Measurements from ENCODE around the gene CDRT15.
A peak's percentile ranks its signal among the peaks of the same experiment; 100 is the strongest.
"Not testable (repeated sequence)": the region's sequence is repeated elsewhere in the genome, so short reads cannot be mapped to it uniquely, and the experiment has no call there.

CDRT15 gene

DNA sequence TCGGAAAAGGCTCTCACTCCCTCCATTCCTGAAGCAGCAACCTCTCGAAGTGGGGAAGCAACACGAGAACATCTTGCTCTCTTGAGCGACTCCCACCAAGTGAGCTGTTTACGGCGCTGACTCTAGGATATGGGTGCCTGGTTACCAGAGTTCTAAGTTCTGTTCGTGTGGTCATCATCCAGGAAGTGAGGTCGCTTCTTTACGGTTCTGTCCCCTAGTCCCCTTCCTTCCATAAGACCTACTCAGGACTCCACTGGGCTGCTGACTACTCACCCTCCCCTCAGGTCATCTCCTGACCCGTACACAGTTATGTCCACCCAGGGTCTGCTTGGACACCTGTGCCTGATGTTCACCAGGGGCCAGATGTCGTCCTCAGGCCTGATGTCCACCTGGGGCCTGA lies at the start of gene CDRT15:
TSS of gene CDRT15 (minus strand) at position 101 of the 400 bp plus-strand sequence. CDS start at position 72, 29 bp downstream.
- not testable (repeated sequence) for DNase-seq

DNA sequence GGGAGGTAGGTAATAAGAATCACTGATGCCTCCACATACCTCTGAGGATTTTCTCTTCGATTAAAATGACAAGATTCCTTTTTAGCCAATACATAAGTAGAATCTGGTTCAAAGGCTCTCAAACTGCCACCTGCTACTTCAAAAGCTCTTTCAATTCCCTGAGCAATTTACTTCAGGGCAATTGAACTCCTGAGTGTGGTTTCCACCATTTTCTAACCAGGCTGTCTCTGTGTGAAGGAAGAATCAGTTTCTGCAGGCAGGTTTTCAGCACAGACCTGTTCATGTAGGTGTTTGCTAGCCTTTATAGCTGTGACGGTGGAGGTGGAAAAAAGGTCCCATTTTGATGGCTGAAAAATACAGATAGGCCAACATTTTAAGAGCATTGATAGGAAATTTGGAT lies 46.1 kb upstream of the CDRT15 start:
- DNase-seq: no peak

DNA sequence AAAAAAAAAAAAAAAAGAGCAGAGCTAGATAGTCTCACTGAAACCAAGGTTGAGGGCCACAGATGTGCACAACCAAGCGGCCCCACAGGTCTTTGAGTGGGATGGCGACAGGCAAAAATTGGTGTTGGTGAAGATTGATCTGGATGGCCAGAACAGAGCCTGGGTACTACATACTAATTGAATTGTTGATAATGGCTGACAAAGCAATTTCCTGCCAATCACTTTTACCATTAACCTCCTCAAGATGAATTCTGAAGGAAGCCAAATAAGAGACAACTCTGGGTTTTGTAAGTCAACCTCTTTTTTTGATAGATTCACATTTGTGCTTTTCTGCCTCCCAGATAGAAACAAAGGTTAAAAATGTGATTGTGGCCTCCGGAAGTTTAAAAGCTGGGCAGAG lies 44.9 kb upstream of the CDRT15 start:
- DNase-seq: no peak

DNA sequence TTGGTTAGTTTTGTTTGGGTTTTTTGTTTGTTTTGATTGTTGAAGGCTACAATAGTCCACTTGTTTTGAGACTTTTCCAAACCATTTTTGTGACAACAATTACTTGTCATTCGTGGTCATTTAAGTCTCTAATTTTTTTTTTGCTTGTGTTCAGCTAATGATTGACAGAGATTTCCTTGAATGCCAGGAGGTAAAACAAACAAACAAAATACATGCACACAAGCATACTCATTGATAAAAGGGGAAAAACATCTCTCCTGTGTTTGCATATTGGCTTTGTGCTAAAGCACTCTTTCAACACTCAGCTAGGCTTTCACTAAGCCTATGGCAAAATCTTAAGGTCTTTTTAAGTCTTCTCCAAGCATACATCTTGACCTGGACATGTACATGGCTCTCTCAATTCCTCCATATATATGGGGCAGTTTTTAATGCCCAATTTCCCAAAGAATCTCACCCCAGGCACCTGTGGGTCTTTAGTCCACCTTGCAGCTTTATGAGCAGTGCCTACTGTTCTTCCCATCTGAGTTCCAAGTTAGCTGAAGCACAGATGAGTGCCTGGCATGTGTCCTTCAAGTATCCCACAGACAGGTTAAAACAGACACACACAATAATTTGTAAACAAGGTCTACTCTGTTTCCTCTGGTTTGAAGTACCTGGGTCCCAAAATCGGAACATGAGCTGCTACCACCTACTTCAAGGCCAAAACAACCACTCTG lies 40.0 kb upstream of the CDRT15 start:
- no peak for DNase-seq

DNA sequence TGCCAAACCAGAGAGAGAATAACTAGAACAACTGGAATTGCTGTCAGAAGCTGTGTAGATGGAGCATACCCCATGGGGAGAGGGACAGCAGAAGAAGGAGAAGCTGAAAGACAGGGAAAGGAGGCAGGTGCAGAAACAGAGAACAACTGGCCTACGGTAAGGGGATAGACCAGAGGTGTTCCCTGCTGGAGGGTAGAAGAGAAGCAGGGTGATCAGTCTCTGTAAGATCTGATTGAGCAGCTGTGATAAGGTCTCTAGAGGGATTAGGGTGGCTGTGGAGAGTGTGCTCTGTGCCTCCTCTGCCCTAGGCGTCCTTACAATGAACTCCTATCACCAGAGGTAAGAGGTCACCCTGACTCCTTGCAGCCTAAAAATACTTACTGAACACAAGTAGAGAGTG lies 33.8 kb upstream of the CDRT15 start:
- no peak for DNase-seq

DNA sequence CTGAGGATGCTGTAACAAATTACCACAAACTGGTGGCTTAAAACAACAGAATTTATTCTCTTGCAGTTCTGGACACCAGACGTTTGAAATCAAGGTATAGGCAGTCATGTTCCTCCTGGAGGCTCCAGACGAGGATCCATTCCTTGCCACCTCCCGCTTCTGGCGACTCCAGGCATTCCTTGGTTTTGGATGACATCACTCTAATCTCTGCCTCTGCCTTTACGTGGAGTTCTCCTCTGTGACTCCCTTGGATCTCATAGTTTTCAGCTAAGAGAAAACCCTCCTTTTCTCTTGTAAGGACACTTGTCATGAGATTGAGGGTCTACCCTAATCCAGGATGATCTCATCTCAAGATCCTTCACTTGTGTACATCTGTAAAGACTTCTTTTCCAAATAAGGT lies 32.8 kb upstream of the CDRT15 start:
- DNase-seq: no peak

DNA sequence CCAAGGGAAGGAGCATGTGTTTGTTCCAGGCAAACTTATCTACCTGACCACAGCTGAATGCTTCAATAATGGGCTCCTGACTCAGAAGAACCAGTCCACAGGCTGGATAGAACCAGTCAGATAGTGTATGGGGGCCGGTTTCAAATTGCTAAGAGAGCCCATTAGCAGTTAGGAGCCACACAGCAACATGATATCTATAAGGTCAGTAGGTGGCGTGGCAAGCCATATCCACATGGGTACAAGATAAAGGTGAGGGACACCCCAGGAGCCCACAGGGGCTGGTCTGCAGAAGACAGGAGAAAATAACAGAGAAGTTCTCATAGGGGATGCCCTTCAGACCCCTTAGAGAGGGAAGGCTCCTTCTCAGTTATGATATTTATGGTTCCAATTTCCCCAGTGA lies 31.6 kb upstream of the CDRT15 start:
- DNase-seq: no peak

DNA sequence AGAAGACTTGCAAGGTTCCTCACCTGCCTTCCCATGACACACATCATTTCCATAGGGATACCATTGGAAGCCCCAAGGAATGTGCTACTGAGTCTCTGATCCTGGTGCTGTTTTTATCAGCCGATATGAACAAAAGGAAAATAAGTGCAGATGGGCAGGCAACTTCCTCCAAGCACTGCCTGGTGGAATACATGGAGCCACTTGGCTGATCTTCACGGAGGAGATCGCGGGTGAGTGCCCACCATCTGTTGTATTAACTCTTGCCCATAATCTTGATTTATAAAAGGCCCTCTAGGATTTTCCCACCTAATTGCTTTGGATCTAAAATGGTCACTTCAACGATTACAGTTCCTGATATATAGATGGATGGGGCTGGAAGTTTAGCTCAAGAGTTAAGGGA lies 24.7 kb upstream of the CDRT15 start:
- DNase-seq: no peak

DNA sequence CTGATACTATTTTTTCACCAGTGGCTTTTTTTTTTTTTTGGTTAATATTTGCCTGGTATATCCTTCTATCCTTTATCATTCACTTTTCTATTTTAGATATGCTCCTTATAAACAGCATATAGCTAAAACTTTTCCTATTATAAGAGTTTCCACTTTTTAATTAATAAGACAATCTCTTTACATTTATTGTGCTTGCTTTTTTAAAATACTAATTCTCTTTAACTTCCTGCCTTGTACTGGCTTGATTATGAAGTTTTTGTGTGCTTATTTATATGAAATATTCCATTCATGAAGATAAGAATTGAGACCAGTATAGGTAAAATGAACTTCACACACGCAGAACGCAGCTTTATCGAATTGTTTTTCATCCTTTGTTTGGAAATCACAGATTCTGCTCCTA lies 9.0 kb upstream of the CDRT15 start:
- no peak for DNase-seq

DNA sequence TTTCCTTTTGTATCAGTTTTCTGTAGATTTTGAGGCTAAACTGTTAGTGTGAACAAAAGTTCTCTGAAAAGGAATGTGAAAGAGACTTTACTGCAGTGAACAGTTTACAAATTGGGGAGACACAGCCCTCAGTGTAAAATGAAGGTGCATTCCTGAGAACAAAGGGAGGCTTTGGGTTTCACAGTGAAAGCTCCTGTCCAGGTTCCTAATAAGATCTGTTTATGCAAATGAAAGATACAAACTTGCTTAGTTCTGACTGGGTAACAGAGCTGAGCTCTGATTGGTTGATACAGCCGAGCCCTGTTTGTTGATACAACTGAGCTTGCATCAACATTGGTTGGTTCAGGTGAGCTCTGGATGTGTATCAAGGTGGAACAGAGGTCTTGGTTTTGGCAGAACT lies 8.3 kb upstream of the CDRT15 start:
- no peak for DNase-seq

DNA sequence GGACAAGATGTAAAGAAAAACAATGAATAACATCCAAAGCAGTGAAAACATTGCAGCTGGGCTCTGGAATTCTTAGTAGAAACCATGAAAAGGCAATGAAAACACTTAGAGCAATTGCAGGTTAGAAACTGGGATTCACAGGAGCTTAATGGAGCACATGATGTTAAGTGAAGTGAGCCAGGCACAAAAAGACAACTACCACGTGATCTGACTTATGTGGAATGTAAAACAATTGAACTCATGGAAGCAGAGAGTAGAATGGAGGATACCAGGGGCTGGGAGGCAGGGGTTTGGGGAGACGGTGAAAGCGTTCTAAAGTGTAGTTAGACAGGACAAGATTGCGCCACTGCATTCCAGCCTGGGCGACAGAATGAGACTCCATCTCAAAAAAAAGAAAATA lies 2.6 kb upstream of the CDRT15 start:
- not testable (repeated sequence) for DNase-seq

DNA sequence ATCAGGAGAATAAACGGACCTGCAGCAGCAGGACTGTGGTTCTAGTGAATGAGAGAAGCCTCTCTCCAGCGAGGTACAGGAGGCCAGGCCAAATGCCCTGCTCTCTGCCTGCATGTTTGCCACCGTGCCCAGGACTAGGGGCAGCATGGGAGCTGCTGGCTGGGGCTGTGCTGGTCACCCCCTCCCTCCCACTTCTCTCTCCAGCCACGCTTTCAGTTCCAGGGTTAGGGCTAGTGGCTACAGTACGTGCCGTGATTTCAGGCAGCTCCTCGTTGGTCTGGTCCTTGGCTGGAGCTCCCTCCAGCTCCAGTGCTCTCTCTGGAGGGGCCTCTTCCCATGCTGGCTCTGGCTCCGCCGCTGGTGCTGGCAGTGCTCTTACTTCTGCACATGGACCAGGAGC lies 630 bp downstream of the CDRT15 start:
- DNase-seq: not testable (repeated sequence)

DNA sequence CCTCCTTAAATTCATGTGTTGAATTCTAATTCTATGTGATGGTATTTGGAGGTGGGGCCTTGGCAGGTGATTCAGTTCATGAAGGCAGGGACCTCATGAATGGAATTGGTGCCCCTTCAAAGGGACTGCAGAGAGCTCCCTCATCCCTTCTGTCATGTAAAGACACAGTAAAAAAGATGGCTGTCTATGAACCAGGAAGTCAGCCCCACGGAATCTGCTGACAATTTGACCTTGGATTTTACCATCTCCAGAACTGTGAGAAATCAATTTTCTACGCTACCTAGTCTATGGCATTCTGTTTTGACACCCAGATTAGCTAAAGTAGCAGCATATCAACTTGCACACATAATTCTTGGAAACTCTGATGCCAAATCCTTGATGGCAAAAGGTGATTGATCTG lies 1.6 kb downstream of the CDRT15 start:
- not testable (repeated sequence) for DNase-seq

DNA sequence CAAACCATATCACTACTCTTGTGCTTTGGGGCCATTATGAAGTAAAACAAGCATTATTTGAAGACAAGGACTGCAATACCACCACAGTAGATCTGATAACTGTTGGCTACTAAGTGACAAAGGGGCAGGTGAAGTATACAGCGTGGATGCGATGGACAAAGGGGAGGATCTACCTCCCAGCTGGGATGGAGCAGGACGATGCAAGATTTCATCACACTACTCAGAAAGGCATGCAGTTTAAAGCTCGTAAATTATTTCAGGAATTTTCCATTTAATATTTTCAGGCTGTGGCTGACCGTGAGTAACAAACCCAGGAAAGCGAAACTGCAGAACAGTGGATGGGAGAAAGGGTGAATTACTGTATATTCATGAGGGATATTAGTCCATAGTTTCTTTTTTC lies 5.5 kb downstream of the CDRT15 start:
- not testable (repeated sequence) for DNase-seq

DNA sequence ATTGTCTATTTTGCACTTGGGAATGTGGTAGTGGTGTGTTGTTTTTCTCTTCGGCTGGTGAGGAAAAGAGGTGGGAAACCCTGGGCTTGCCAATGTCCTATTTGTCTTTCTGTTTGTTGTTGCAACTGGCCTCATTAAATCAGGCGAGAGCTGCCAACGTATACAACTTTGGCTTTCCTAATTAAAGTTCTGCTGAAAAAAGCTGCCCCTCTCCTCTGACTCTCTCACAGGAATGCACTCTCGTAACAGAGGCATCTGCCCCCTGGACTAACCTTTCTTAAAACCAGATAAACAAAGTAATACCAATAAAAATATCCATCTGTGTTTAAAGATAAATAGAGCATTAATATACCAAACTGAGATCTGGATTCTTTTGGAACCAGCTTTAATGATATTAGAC lies 7.8 kb downstream of the CDRT15 start:
- no peak for DNase-seq

DNA sequence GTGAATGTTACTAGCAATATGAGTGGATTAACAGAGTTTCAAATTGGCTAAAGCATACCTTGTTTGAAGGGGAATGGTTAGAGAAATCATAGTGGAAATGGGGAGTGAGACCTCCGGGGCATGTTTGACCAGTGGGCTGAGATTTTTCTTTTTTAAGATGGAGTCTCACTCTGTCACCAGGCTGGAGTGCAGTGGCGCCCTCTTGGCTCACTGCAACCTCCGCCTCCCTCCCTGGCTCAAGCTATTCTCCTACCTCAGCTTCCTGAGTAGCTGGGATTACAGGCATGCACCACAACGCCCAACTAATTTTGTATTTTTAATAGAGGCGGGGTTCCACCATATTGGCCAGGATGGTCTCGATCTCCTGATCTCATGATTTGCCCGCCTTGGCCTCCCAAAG lies 9.6 kb downstream of the CDRT15 start:
- DNase-seq: no peak

DNA sequence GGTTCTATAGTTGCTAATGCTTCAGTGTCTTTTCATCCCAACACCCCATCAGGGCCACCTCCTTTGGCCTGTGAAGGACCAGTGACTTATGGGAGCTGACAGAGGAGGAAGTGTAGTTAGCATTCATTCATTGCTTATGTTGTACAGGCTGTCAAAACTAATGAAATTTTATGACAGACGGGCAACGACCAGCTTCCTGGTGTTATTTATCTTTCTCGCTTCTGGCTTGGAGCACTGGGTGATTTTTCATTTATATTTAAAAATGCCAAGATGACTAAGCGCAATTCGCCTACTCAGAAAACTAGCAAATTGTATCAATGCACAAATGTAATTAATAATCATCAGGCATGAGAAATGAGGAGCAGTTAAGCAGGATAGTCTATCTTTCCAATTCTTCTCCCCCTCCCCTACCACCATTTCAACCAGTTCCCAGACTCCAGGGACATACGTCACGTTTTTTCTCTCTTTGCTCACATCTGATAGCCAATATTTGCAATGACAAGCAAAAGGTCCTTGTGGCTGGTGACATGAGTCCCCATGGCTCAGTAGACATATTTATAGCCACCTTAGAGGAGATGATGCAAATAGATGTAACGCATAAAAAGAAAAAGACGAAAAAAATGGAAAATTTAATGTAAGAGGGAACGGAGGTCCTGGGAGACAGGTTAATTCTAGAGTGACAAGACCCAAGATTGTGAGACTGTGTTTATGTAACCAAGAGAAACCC lies 11.2 kb downstream of the CDRT15 start:
- DNase-seq: no peak

DNA sequence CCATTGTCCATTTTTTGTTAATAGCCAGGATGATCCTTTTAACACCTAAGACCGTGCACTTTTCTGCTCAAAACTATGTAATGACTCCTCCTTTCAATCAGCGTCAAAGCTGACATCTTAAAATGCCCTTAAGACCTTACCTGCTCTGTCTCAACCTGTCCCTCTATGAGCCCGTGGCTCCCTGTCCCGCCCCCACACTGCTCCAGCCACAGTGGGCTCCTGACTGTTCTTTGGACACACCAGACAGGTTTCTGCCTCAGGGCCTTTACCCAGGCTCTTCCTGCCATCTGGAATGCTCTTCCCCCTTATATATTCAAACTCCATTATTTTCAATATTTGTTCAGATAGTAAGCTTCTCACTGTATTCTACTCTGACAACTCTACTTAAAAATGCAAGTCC lies 14.1 kb downstream of the CDRT15 start:
- DNase-seq: no peak

DNA sequence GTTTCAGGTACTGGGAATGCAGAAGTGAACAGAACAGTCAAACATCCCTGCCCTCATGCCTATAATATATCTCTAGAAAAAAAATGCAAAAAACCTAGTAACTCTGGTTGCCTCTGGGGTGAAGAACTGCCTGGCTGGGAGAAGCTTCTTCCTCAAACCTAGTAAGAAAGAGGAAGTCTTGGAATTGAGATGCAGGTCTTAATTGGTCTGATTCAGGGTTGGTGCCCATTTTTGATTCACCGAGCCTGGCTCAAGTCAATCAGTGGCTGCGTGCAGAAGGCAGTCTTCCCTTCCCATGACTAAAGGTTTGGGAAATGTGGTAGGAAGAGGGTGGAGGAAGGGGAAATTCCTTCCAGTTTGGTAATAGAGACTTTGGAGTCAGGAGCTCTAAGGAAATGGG lies 22.4 kb downstream of the CDRT15 start:
- no peak for DNase-seq

DNA sequence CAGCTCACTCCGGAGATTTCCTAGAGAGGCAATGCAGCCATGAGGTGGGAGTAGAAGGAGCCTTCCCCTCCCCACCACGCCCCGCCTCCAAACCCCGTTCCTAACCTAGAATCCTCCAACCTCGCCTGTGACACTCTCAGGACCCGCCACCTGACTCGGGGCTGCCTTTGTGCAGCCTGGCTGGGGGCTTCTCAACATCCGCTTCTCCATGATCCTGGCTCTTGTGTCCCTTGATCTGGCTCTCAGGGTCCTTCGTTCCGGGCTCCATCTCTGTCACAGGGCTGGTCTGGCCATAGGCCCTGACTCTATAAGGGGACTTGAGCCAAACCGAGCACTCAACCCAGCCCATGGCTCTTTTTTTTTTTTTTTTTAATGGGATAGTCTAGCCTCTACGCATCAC lies 24.3 kb downstream of the CDRT15 start:
- DNase-seq: no peak

DNA sequence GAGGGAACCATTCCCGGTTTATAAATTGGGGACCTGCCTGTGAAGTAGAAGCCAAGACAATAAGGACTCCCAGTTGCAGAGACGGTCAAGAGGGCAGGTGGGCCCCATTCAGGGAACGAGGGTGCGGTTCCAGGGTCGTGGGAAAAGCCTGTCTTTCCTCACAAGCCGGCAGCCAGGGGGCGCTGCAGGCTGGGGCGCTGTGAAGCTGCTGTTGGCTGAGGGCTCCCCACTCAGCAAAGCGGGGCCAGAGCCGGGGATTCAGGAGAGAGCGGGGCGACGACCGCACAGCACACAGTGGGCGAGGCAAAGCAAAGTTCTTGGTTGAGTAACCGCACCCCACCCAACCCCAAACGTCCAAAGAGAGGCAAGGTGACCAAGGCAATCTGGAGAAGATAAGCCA lies 24.9 kb downstream of the CDRT15 start:
- peak; percentile 9 for DNase-seq

DNA sequence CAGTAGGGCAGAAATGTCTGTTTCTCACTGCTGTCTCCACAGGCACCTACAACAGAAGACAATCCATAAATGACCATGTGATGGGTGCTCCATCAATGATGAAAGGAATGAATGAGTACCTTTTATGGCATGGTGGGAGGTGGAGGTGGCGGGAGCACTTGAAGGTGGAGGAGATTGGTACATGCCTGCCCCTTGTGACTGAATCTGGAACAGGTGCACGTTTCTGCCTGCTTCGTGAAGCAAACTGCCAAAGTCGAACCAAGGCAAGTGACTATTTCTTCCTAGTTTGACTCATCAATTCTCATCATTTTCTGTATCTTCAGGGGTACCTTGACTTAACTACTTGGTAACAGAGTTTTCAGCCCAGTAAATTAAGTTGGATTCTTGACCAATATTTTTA lies 25.4 kb downstream of the CDRT15 start:
- no peak for DNase-seq

DNA sequence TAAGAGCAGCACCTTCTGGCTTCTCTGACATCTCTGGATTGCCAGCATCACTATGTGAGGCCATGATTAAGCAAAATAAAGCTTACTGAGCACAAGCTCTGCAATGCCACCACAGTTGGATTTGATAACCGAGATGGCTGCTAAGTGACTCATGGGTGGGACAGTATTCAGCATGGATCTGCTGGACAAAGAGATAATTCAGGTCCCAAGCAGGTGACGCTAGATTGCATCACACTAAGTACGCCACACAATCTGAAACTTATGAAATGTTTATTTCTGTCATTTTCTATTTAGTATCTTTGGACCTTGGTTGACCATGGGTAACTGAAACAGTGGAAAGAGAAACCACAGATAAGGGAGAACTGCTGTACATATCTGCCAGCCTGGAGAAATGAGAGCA lies 27.4 kb downstream of the CDRT15 start:
- DNase-seq: no peak

DNA sequence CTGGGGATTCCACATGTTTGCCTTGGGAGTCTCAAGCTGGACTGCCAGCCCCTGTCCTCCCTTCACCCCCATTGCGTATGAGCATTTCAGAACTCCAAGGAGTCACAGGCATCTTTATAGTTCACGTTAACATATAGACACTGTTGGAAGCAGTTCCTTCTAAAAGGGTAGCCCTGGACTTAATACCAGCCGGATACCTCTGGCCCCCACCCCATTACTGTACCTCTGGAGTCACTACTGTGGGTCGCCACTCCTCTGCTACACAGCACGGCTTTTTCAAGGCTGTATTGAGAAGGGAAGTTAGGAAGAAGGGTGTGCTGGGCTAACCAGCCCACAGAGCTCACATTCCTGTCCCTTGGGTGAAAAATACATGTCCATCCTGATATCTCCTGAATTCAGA lies 28.9 kb downstream of the CDRT15 start:
- DNase-seq: no peak

DNA sequence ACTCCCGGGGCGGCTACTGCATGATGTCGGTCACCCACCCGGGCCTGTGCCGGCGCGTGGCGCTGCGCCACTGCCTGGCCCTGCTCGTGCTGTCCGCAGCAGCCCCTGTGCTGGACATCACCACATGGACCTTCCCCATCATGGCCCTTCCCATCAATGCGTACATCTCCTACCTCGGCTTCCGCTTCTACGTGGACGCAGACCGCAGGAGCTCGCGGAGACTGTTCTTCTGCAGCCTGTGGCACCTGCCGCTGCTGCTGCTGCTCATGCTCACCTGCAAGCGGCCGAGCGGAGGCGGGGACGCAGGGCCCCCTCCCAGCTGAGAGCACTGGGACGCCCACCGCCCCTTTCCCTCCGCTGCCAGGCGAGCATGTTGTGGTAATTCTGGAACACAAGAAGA lies 29.8 kb downstream of the CDRT15 start:
- no peak for DNase-seq

Measured in stimulated activated naive CD4-positive, alpha-beta T cell treated with Interleukin-2 at 50 U/mL for 16 hours (primary cell).